GM10266 (cell line): ENCODE results near the gene SPEF2.

Experiments
- DNase-seq: peaks from one replicate; pipeline ENCODE4 v3.0.0; 2012; ENCODE audit errors: extremely low spot score
- CTCF ChIP-seq: IDR thresholded peaks from 2 replicates; pipeline ENCODE4 v1.5.1; 2012; ENCODE audit warnings: mild to moderate bottlenecking, low read depth; ENCODE audit not compliant: control insufficient read depth, insufficient read depth; ENCODE audit errors: missing control alignments

SPEF2 gene

GRCh38 chr5:35679357-35679756 is 61.7 kb downstream of the SPEF2 start:
- TF ChIP-seq CTCF, result no peak
- no peak for DNase-seq

DNA sequence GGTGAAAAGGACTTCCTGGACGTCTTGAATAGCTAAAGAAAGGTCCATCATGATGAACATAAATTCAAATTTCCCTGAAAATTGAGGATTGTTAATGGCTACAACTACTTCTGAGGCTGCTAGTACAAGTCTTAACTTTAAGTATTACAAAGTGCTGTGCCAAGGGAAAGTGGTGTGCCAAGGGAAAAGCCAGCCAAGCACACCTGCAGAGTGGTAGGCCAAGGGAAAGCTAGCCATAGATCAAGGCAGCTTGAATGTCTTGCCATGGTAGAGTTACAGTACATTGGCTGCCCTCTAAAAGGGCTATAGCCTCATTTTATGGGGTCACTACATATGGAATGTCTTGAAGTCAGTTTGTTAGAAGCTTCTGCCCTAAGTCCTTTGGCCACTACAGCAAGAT is 64.2 kb downstream of the SPEF2 start:
- DNase-seq, result no peak
- TF ChIP-seq CTCF, result no peak

- TF ChIP-seq CTCF, result no peak
Observed at GRCh38 chr5:35683466-35683865, 65.8 kb downstream of the SPEF2 start.

GRCh38 chr5:35685161-35685560 is 67.5 kb downstream of the SPEF2 start:
- no peak for TF ChIP-seq CTCF
- no peak for DNase-seq

More at GRCh38 chr5:35683466-35683865, 65.8 kb downstream of the SPEF2 start:
- no peak for DNase-seq

- no peak for TF ChIP-seq CTCF
- DNase-seq, result no peak
Observed at GRCh38 chr5:35687961-35688360, 70.3 kb downstream of the SPEF2 start.

DNA sequence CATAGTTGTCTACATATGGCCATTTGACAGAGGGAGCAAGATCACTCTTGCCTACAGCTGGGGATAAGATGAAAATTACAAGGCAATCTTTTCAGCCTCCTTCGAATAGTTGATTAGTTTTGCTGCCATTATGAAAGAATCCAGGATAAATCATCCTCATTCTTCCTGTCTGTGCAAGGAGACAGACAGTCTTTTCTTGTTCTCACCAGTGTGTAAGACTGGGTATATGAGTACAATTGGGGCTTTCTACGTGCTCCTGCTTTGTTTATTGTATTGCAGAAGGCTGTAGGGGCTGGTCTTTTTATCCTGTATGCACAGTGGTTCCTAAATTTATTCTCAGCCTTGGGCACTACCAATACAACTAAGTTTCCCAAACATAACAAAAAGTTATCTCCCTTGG is 76.8 kb downstream of the SPEF2 start:
- no peak for TF ChIP-seq CTCF
- DNase-seq, result no peak

- no peak for TF ChIP-seq CTCF
- DNase-seq, result no peak
Observed at GRCh38 chr5:35698047-35698808, 80.6 kb downstream of the SPEF2 start.
